ENCODE data around the gene RUVBL2.
A peak's percentile ranks its signal among the peaks of the same experiment; 100 is the strongest.

Gene RUVBL2

GRCh38 chr19:48950830-48951519, 42.7 kb upstream of the RUVBL2 start:
- Histone ChIP-seq H3K27ac (replicated peaks) (no peak overlapping the region), H3K27me3 (ENCODE audit: insufficient read depth, poor library complexity, severe bottlenecking) (no peaks in the 10 kb centered on the region), H3K4me3 (replicated peaks; ENCODE audit: insufficient read depth, low read length) (no peak overlapping the region)
- TF ChIP-seq REST (IDR thresholded peaks at IDR 0.05; ENCODE audit: insufficient replicate concordance, low read depth) (no peak), POLR2AphosphoS5 (IDR thresholded peaks at IDR 0.05; ENCODE audit: low read depth) (no peak), CTCF (IDR thresholded peaks at IDR 0.05; ENCODE audit: insufficient read depth, low read length) (no peak), SPI1 (IDR thresholded peaks at IDR 0.05; ENCODE audit: borderline replicate concordance, low read depth) (no peak), GABPA (IDR thresholded peaks at IDR 0.05; ENCODE audit: low read depth) (no peak)
- no peak for DNase-seq (ENCODE audit: low read depth in 1 of 2, low spot score in 1 of 2)

GRCh38 chr19:48953141-48953540, 40.5 kb upstream of the RUVBL2 start:
- no peak overlapping the region for H3K27ac ChIP-seq (replicated peaks)
- TF ChIP-seq REST (IDR thresholded peaks at IDR 0.05; ENCODE audit: insufficient replicate concordance, low read depth) = no peak
- TF ChIP-seq GABPA (IDR thresholded peaks at IDR 0.05; ENCODE audit: low read depth) = no peak
- TF ChIP-seq SPI1 (IDR thresholded peaks at IDR 0.05; ENCODE audit: borderline replicate concordance, low read depth) = no peak
- TF ChIP-seq CTCF (IDR thresholded peaks at IDR 0.05; ENCODE audit: insufficient read depth, low read length) = no peak
- no peak for TF ChIP-seq POLR2AphosphoS5 (IDR thresholded peaks at IDR 0.05; ENCODE audit: low read depth)
- DNase-seq (ENCODE audit: low read depth in 1 of 2, low spot score in 1 of 2) = no peak
- no peak overlapping the region for H3K4me3 ChIP-seq (replicated peaks; ENCODE audit: insufficient read depth, low read length)
- H3K27me3 ChIP-seq (ENCODE audit: insufficient read depth, poor library complexity, severe bottlenecking) = no peaks in the 10 kb centered on the region

- TF ChIP-seq GABPA (IDR thresholded peaks at IDR 0.05; ENCODE audit: low read depth) (no peak), CTCF (IDR thresholded peaks at IDR 0.05; ENCODE audit: insufficient read depth, low read length) (no peak), SPI1 (IDR thresholded peaks at IDR 0.05; ENCODE audit: borderline replicate concordance, low read depth) (no peak), REST (IDR thresholded peaks at IDR 0.05; ENCODE audit: insufficient replicate concordance, low read depth) (no peak), POLR2AphosphoS5 (IDR thresholded peaks at IDR 0.05; ENCODE audit: low read depth) (no peak)
- H3K27me3 ChIP-seq (ENCODE audit: insufficient read depth, poor library complexity, severe bottlenecking) = no peaks in the 10 kb centered on the region
- peak overlapping the region; percentile 50 for H3K27ac ChIP-seq (replicated peaks)
- no peak for DNase-seq (ENCODE audit: low read depth in 1 of 2, low spot score in 1 of 2)
- peak overlapping the region; percentile 33 for H3K4me3 ChIP-seq (replicated peaks; ENCODE audit: insufficient read depth, low read length)
These were observed 39.6 kb upstream of the RUVBL2 start for GRCh38 chr19:48953990-48954594.
